Kidney (tissue), 14 donors: ENCODE results near the gene MAP4. TPM values are rescaled to one million over a fixed set of nuclear protein-coding genes. Genes with fewer than 3 reads are reported as not detected.

Experiments used
- DNase-seq, 5 donors: peaks; one replicate each; pipeline ENCODE4 v3.0.0-alpha.2; 2013 to 2020
- FAIRE-seq: peaks from 2 replicates; lab custom pipeline; 2012; peaks lifted over from hg19 to GRCh38; lab: Jason Lieb, UNC
- H3K27ac ChIP-seq, 2 donors: one replicate each; pipeline ENCODE4 v1.7.0; 2013; ENCODE audit warnings: low read depth in 2 of 2, low read length in 2 of 2, inconsistent platforms in 1 of 2
- H3K27me3 ChIP-seq: one replicate; pipeline ENCODE4 v1.7.1; 2013; ENCODE audit warnings: low read length, inconsistent platforms; ENCODE audit not compliant: control insufficient read depth, insufficient read depth
- H3K36me3 ChIP-seq, 3 donors: one replicate each; pipeline versions ENCODE4 v1.7.0 to v1.7.1; 2013; ENCODE audit warnings: low read length in 3 of 3, control low read depth in 1 of 3, inconsistent platforms in 1 of 3; ENCODE audit not compliant: insufficient read depth in 3 of 3, control insufficient read depth in 2 of 3
- H3K4me1 ChIP-seq, 3 donors: one replicate each; pipeline versions ENCODE4 v1.7.0 to v1.7.1; 2013; ENCODE audit warnings: low read length in 3 of 3, inconsistent platforms in 1 of 3, low read depth in 1 of 3; ENCODE audit not compliant: control insufficient read depth in 2 of 3, insufficient read depth in 2 of 3
- H3K4me3 ChIP-seq, 3 donors: one replicate each; pipeline versions ENCODE4 v1.7.0 to v1.8.1; 2013; ENCODE audit warnings: low read length in 3 of 3, control low read depth in 1 of 3, inconsistent platforms in 1 of 3
- H3K9ac ChIP-seq, 3 donors: one replicate each; pipeline versions ENCODE4 v1.7.0 to v1.7.1; 2013; ENCODE audit warnings: low read length in 3 of 3, control low read depth in 1 of 3, inconsistent platforms in 1 of 3
- H3K9me3 ChIP-seq, 3 donors: one replicate each; pipeline versions ENCODE4 v1.7.0 to v1.7.1; 2013; ENCODE audit warnings: low read length in 3 of 3, control low read depth in 1 of 3, inconsistent platforms in 1 of 3; ENCODE audit not compliant: control insufficient read depth in 2 of 3, insufficient read depth in 1 of 3
- intact Hi-C: fragments of 100-400 bp; cut with DNase I; formaldehyde crosslinking; loops from one replicate; pipeline ENCODE4 v1.11.1; 2022
- polyA plus RNA-seq: library from polyadenylated mRNA; stranded (reverse); fragments of 350-450 nt; fragmentation: Illumina TruSeq; extraction: RNeasy Lipid Tissue Mini Kit (QIAGEN cat#74804); gene quantifications from one replicate; pipeline ENCODE4 v1.2.3, GENCODE V29; 2014; ENCODE audit warnings: low read depth, low replicate concordance; ENCODE audit not compliant: insufficient read depth
- total RNA-seq: library from RNA; stranded (reverse); fragmentation: NEBNext Ultra II Directional; extraction: Animal tissue kit (Norgen Biotek cat#: 25700); gene quantifications from one replicate; pipeline ENCODE4 v1.2.1, GENCODE V29; 2021
- TF ChIP-seq, protein P1 (sequence below): IDR thresholded peaks from 3 replicates; pipeline ENCODE4 v1.5.1; 2012; ENCODE audit warnings: mild to moderate bottlenecking, moderate library complexity, borderline replicate concordance; ENCODE audit not compliant: insufficient read depth; ENCODE audit errors: extremely low read depth
- donor health status: control.
- donor health status: control.
- donor health status: control.
- donor health status: control.
- donor health status: control.
- donor health status: DM: yes; HTN: yes; CAD: no.
- donor health status: Normal renal cell carcinoma (clear cell type).

Gene MAP4
- total and polyA plus RNA-seq, 2 donors from 2014 or later: 69.6 to 239 TPM

DNA sequence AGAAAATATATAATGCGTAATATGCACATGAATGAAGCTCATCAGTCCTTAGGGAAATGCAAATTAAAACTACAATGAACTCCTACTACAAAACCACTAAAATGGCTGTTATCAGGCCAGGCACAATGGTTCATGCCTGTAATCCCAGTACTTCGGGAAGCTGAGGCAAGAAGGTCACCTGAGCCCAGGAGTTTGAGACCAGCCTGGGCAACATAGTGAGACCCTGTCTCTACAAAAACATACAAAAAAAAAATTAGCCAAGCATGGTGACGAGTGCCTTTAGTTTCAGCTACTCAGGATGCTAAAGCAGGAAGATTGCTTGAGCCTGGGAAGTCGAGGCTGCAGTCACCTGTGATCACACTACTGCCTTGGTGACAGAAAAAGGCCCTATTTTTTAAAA, 85.2 kb downstream of the MAP4 start:
- FAIRE-seq (no peak), DNase-seq (no peak)
- no peaks in the 10 kb centered on the region for H3K4me1 ChIP-seq
- TF ChIP-seq, protein P1, sequence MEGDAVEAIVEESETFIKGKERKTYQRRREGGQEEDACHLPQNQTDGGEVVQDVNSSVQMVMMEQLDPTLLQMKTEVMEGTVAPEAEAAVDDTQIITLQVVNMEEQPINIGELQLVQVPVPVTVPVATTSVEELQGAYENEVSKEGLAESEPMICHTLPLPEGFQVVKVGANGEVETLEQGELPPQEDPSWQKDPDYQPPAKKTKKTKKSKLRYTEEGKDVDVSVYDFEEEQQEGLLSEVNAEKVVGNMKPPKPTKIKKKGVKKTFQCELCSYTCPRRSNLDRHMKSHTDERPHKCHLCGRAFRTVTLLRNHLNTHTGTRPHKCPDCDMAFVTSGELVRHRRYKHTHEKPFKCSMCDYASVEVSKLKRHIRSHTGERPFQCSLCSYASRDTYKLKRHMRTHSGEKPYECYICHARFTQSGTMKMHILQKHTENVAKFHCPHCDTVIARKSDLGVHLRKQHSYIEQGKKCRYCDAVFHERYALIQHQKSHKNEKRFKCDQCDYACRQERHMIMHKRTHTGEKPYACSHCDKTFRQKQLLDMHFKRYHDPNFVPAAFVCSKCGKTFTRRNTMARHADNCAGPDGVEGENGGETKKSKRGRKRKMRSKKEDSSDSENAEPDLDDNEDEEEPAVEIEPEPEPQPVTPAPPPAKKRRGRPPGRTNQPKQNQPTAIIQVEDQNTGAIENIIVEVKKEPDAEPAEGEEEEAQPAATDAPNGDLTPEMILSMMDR: no peak
- H3K27me3 ChIP-seq: no peaks in the 10 kb centered on the region
- H3K27ac ChIP-seq: no peak overlapping the region
- H3K9ac ChIP-seq: no peak overlapping the region
- intact Hi-C loops: no loop called here
- H3K36me3 ChIP-seq: peaks cover 2 to 7% (median 6%) of the 10 kb centered on the region in 3 donors
- H3K9me3 ChIP-seq: no peaks in the 10 kb centered on the region
- H3K4me3 ChIP-seq: no peak overlapping the region

DNA sequence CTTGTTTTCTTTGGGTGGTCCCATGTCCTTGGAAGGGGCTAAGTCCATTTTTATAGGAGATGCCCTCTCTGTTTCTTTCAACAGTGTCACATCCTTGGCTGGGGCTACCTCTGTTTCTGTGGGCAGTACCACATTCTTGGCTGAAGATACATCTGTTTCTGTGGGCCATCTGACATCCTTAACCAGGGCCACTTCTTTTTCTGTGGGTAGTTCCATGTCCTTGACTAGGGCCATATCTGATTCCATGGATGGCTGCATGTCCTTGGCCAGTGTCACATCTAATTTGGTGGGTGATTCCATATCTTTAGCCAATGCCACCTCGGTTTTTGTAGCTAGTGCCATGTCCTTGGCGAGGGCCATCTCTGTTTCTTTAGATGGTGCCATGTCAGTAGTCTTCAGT, 99.5 kb downstream of the MAP4 start:
- H3K36me3 ChIP-seq: peaks cover 2 to 39% (median 21%) of the 10 kb centered on the region in 3 donors
- TF ChIP-seq, protein P1: no peak
- no peaks in the 10 kb centered on the region for H3K4me1 ChIP-seq
- H3K4me3 ChIP-seq: no peak overlapping the region
- DNase-seq (no peak), FAIRE-seq (no peak)
- no peaks in the 10 kb centered on the region for H3K9me3 ChIP-seq
- H3K27me3 ChIP-seq: no peaks in the 10 kb centered on the region
- intact Hi-C loops: no loop called here
- H3K9ac ChIP-seq: no peak overlapping the region
- no peak overlapping the region for H3K27ac ChIP-seq

DNA sequence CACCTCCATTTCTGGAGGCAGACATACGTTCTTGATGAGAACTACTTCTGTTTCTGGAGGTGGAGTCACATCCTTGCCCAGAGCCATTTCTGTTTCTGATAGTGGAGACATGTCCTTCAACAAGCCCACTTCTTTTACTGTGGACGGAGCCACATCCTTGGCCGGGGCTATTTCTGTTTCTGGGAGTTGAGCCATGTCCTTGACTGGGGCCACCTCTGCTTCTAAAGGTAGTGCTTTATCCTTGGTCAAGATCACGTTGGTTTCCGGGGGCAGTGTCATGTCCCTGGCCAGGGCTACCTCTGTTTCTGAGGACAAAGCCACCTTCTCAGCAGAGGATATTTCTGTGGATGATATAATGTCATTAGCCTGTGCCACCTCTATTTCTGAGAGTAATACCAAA, 100.0 kb downstream of the MAP4 start:
- Histone ChIP-seq H3K9me3 (no peaks in the 10 kb centered on the region), H3K4me1 (no peaks in the 10 kb centered on the region), H3K36me3 (peaks cover 4 to 39% (median 21%) of the 10 kb centered on the region in 3 donors), H3K9ac (no peak overlapping the region), H3K27ac (no peak overlapping the region), H3K4me3 (no peak overlapping the region), H3K27me3 (no peaks in the 10 kb centered on the region)
- intact Hi-C loops: no loop called here
- no peak for DNase-seq
- no peak for FAIRE-seq
- TF ChIP-seq, protein P1: no peak

DNA sequence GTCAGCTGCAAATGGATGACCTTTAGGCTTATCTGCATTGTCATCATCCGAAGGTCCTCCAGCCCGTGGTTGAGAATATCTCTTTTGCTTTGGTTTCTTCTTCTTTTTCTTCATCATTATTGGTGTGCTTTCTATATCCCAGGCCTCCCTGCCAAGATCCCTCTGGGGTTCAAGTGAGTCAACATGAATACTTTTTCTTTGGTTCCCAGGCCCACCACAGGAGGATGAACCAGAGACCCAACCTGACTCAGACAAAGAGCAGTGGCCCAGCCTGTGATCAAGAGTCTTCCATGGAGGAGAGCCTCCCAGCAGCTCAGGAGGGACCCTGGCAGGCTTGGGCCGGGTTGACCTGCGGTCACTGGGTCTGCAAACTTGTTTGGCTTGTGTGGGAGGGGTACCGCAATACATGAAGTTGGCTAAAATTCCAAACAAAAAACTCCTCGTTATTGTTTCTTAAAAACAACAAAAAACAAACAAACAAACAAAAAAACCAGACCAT, 104.2 kb downstream of the MAP4 start:
- FAIRE-seq (no peak), DNase-seq (no peak)
- Histone ChIP-seq H3K36me3 (peaks cover 4 to 35% (median 19%) of the 10 kb centered on the region in 3 donors), H3K9ac (no peak overlapping the region), H3K27me3 (no peaks in the 10 kb centered on the region), H3K27ac (no peak overlapping the region), H3K9me3 (no peaks in the 10 kb centered on the region), H3K4me1 (peaks cover 0 to 5% (median 0%) of the 10 kb centered on the region in 3 donors), H3K4me3 (no peak overlapping the region)
- intact Hi-C loops: no loop called here
- TF ChIP-seq, protein P1: no peak
